WI38 (cell line): Measurements from ENCODE around the gene ARHGAP26.

ENCODE experiments used
- H3K4me3 ChIP-seq: 2 replicates; pipeline ENCODE4 v1.5.1; 2011; ENCODE audit warnings: low read depth, mild to moderate bottlenecking, control low read depth, low read length
- TF ChIP-seq, protein P1 (sequence below): IDR thresholded peaks from 2 replicates; pipeline ENCODE4 v1.5.1; 2012; ENCODE audit warnings: low read depth, mild to moderate bottlenecking, control low read depth, low read length

ARHGAP26 gene

DNA sequence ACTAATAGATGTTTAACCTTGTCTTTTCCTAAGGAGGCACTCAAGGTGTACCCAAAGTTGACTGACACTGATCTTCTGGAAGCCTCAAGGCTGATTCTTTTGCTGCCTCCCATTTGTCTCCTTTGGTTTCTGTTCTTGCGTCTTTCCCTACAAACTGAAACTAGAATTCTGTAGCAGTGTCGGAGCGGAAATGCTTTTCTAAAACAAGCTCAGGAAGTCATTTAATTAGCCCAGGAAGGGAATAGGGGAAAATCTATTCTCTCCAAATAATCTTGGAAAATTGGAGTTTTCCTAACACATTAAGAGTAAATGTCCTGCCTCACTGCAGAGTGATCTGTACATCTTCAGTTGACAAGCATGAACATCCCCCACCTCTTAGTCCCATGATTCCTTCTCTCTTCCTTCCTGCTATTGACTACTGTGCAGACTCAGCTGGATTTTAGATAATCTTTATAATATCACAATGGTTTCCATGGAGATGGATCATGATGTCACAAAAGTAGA lies 450.6 kb downstream of the ARHGAP26 start:
- H3K4me3 ChIP-seq, result no peak overlapping the region
- TF ChIP-seq, protein P1, sequence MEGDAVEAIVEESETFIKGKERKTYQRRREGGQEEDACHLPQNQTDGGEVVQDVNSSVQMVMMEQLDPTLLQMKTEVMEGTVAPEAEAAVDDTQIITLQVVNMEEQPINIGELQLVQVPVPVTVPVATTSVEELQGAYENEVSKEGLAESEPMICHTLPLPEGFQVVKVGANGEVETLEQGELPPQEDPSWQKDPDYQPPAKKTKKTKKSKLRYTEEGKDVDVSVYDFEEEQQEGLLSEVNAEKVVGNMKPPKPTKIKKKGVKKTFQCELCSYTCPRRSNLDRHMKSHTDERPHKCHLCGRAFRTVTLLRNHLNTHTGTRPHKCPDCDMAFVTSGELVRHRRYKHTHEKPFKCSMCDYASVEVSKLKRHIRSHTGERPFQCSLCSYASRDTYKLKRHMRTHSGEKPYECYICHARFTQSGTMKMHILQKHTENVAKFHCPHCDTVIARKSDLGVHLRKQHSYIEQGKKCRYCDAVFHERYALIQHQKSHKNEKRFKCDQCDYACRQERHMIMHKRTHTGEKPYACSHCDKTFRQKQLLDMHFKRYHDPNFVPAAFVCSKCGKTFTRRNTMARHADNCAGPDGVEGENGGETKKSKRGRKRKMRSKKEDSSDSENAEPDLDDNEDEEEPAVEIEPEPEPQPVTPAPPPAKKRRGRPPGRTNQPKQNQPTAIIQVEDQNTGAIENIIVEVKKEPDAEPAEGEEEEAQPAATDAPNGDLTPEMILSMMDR, result no peak

DNA sequence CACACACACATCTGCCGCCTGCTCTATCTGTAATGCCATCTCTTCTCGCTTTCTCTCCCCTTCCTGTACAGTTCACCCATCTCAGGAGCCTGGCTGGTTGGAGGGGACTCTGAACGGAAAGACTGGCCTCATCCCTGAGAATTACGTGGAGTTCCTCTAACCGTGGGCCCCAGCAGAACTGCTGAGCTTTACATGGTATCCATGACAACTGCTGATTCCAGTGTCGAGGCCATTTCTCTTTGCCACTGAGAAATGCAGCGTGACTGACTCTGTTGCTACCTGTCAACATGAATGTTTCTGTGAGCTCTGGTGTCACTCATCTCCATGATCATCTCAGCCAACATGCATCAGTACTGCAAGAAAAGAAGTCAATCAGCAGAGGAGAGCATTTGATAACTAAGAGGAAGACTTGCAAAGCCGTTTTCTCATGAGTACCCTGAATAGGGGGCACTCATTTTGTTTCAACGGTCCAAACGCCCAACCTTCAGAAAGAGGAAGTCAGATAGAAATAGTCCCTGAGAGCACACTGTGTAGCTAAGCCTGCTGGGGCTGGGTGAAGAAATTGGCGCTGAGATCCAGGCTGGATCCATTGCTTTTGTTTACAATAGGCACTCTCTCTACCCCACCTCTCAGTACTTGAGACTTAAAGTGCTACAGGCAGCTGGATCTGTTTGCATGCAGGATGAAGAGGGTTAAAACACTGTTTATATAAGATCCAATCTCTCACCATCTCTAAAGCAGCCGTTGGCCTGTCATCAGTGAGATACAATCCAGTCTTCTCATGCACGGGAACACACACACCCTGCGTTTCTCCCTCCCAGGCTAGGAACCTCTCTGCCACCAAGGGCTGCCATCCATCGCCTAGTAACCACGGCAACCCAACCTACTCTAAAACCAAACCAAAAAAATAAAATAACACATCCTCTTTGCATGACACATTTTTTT lies 452.4 kb downstream of the ARHGAP26 start:
- TF ChIP-seq, protein P1, result no peak

DNA sequence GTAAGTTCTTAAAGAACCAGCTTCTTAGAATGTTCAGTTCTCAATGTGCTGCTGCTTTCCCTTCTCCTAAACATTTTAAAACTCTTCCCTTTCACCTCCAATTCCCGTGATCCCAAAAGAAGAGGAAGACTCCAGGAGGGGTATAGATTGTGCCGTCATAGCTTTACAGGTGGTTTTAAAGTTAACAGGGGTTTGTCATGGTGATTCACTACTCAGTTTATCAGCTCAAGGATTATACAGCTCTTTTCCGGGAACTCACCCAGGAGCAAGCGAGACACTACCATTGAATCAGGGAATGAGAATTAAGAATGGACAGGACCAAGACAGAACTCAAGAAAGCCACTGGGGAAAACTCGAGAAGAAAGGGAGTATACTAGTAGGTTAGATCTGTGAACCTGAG lies 454.5 kb downstream of the ARHGAP26 start:
- TF ChIP-seq, protein P1, result no peak
- no peak overlapping the region for H3K4me3 ChIP-seq

More for the DNA sequence above, 452.4 kb downstream of the ARHGAP26 start:
- H3K4me3 ChIP-seq, result no peak overlapping the region

DNA sequence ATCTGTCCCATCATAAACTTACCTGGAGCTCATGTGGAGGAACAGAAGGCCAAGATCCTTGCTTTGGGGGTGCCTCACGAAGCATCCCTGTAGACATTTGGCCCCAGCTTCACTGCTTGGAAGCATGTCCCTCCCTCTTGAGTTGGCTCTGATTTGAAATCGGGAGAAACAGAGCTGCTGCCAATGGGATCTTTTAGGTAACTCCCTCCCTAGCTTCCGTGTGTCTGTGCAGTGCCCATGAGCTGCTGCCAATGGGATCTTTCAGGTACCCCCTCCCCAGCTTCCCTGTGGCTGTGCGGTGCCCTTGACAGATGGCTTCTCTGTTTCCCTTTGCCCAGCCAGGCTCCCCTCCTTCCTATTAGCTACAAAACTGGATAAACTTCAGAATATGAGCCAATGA lies 455.3 kb downstream of the ARHGAP26 start:
- TF ChIP-seq, protein P1, result no peak
- no peak overlapping the region for H3K4me3 ChIP-seq

DNA sequence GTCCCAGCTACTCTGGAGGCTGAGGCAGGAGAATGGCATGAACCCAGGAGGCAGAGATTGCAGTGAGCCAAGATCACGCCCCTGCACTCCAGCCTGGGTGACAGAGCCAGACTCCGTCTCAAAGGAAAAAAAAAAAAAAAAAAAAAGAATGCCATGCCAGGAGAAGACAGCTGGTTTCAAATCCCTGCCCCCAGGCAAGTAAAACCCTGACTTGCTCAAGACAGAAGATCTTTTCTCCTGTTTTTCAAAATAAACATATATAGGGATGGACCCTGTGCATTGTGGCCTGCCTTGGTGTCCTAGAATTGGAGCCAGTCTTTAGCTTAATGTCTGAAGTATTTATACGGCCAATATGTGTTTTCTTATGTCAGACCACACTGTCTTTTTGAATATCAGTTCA lies 456.2 kb downstream of the ARHGAP26 start:
- no peak overlapping the region for H3K4me3 ChIP-seq
- TF ChIP-seq, protein P1, result no peak

DNA sequence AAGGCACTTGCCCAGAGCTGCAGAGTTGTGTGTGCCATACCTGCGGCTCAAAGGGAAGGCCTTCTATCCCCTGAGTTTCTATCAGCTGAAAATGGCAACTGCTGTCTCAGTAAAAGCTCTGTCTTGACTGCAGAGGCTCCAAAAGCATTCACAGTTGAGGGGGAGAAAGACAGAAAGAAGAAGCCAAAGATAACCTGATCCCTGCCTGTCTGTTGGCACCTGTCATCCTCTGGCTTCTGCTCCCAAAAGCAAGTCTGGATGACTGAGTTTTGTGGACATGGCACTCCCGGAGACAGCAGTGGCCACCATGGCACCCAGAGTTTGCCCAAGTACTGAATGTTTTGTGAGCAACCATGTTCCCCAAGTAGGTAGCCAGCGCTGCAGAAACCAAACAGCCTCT lies 456.7 kb downstream of the ARHGAP26 start:
- TF ChIP-seq, protein P1, result no peak
- no peak overlapping the region for H3K4me3 ChIP-seq

DNA sequence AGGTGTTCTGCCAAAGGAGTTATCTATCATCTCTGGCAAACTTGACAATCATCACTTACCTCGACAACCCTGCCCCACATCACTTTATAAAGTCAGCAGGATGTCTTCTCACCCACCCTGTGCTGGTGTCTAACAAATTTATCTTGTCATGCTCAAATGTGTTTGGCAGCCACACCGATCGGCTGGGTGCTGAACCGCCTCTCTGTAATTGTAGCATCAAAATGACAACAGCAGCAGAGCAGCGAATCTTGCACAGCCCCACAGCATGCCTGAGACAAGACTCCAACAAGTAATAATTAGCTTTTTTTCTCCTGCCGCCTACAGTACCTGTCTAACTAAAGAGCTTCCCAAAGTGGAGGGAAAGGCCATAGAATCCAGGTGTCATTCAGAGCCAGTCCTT lies 457.1 kb downstream of the ARHGAP26 start:
- TF ChIP-seq, protein P1, result no peak
- no peak overlapping the region for H3K4me3 ChIP-seq
